GM21786 (cell line): Measurements from ENCODE around the gene PLA2G2A.
"Not testable (repeated sequence)": the region's sequence is repeated elsewhere in the genome, so short reads cannot be mapped to it uniquely, and the experiment has no call there.

Experiments
- ATAC-seq: cut with Tn5 transposase; IDR thresholded peaks from one replicate; pipeline ENCODE4 v1.9.1; 2021; ENCODE audit not compliant: unreplicated experiment

The PLA2G2A gene, protein sequence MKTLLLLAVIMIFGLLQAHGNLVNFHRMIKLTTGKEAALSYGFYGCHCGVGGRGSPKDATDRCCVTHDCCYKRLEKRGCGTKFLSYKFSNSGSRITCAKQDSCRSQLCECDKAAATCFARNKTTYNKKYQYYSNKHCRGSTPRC

DNA sequence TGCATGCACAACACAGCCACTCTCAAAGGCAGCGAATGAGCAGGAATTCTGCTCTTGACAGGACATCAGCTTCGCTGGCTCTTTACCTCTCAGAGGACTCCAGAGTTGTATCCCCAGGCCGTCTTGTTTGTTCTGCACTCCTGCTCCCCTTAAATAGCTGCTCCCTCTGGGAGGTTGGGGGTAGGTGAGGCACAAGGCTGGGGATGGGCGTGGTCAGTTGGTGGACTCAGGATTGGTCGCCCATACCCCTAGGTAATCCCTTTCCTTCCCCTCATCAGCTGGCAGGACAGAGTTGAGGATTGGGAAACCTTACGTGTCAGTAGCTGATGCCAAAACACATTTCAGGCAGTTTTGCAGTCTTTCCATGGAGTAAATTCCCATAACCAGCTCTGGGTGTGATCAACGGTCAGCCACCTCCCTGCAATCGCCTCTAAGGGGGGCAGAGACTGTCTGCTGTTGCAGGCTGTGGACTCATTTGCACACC lies at the start of gene PLA2G2A:
TSS of gene PLA2G2A (minus strand) at position 125 of the 484 bp plus-strand sequence. CDS start 845 bp downstream, outside the sequence.
- no peak for ATAC-seq

DNA sequence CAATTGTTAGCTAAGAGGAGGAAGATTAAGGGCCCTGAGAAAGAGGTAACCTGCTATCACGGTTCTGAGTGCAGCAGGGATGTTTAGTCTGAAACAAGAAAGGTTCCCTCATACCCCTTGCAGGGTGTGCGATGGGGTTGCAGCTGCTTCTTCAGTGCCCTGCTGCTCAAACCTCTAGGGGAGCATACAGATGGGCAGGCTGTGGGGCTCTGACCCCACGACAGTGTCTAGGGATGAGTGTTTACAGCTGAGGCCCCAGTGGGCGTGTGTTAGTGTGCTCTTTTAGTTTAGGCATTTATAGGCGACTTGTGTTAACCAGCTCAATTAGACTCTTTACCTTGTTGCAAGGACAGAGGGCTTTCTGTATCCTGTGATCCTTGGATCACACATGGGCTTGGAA lies 49.3 kb upstream of the PLA2G2A start:
- no peak for ATAC-seq

DNA sequence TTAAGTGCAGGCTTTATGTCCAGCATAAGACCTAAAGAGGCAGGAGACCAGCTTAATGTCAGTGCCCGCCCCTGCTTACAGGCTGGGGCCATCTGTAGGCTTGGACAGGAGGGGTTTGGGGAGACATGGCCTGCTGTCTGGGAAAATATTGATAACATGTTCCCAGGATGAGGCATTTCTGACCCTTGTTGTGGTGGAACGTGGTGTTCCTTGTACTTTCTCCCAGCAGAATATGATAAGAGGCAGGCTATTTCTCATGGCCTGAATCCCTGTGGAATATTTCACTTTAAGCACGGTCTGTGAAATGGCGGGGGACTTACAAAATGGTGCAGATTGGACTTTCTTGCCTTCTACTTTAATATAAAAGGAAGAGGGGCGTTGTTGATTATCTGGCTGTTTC lies 48.7 kb upstream of the PLA2G2A start:
- ATAC-seq, result no peak

GRCh38 chr1:20017741-20018140 lies 38.3 kb upstream of the PLA2G2A start:
- ATAC-seq, result no peak

GRCh38 chr1:20014153-20014552 lies 34.7 kb upstream of the PLA2G2A start:
- ATAC-seq, result no peak

DNA sequence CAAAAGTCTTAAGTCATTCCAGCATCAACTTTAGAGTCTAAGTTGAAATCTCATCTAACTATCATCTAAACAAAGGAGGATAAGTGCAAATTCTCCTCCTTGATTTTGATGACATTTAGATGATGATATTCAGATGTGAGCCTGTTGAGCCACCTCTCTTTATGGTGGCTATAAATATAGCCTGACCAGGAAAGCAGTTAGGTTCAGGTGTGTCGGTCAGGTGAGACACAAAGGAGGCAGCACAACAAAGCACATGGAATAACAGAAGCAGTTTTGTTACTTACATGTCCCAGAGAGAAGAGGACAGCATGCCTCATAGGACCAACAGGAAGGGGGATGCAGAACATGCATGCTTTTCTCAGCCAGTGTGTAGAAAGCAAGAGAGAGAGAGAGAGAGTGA lies 30.6 kb upstream of the PLA2G2A start:
- ATAC-seq, result no peak

DNA sequence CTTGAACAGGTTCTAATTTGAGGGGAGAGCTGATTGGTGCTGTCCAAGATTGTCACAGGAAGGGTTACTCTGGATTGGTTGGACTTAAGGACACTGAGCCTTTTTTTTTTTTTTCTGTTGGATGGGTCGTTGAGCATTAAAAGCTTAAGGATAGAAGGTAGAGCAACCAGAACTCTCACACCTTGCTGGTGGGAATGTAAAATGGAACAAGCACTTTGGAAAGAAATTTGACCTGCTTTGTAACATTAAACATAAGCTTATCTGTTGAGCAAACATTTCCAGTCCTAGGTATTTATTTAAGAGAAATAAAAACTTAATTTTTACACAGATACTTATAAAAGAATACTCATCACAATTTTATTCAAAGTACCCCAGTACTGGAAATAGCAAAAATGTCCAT lies 29.8 kb upstream of the PLA2G2A start:
- no peak for ATAC-seq

DNA sequence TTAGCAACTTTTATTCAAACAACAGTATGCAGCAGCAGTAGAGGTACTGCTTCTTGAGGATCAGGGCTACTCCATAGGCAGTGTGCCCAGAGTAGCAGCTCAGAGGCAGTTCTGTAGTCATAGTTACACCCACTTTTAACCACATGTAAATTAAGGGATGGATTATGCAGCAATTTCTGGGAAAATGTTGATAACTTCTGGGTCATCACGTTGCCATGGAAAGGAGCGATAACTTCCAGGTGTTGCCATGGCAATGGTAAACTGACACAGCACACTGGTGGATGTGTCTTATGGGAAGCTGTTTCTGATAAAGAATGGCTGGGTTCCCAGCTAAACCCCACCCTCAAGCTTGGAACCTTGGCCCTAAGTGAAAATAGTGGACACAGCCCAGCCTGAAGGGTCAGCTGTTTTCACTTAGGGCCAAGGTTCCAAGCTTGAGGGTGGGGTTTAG lies 29.0 kb upstream of the PLA2G2A start:
- ATAC-seq, result no peak

GRCh38 chr1:19998823-19999222 lies 19.4 kb upstream of the PLA2G2A start:
- not testable (repeated sequence) for ATAC-seq

- ATAC-seq, result no peak
These were observed 11.3 kb upstream of the PLA2G2A start for GRCh38 chr1:19990689-19991088.

- not testable (repeated sequence) for ATAC-seq
These were observed 10.8 kb upstream of the PLA2G2A start for GRCh38 chr1:19990182-19990582.

- ATAC-seq, result no peak
These were observed 9.0 kb upstream of the PLA2G2A start for GRCh38 chr1:19988267-19989006.

GRCh38 chr1:19987719-19988118 lies 8.3 kb upstream of the PLA2G2A start:
- no peak for ATAC-seq

- ATAC-seq, result not testable (repeated sequence)
These were observed 5.1 kb upstream of the PLA2G2A start for GRCh38 chr1:19984409-19985016.

DNA sequence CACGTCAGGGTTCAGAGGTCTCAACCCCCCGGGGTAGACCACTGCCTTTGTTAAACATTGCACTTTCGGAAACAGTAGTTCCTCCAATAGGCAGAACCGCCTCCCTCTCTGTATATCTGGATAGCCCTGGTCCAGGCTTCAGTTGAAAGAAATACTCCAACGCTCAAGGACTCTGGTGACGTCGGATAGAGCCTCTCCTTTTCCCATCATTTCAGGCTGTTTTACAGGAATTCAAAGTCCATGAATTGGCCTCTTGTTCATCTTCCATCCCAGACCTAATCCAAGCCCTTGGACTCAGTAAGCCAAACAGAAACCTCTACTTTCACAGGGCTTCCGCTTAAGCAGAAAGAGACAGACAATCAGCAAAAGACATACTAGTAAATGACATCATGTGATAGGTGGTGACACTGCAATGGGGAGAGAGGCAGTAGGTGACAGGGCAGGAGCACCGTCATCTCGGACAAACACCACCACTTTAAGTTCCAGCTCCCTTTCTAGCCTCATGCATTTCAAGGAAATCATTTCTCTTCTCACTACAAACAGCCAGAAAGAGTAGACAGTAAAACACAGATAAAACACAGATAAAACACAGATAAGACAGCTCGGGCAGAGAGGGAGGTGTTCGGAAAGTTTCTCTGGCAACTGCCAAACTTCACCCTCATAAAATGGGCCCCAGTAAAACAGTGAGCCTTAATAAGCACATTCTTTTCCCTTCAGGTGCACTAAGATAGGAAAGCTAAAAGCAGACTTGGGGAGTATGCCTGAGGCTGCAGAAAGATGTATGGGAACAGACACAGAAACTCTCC lies 2.3 kb upstream of the PLA2G2A start:
- ATAC-seq, result no peak

DNA sequence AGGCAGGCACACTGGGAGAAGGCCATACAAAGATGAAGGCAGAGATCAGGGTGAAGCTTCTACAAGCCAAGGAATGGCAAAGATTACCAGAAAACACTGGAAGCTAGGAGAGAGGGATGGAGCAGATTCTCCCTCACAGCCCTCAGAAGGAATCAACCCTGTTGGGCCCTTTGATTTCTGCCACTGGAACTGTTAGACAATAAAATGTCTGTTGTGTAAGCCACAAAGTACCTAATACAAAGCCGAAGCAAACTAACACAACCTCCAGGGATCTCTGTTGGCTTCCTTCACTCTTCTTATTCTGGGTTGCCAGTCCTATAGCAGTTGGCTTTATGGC lies 1.7 kb upstream of the PLA2G2A start:
- ATAC-seq, result no peak

GRCh38 chr1:19980314-19980713 lies 896 bp upstream of the PLA2G2A start:
- ATAC-seq, result no peak

GRCh38 chr1:19978143-19978542 lies 1.3 kb downstream of the PLA2G2A start:
- ATAC-seq, result no peak

GRCh38 chr1:19976317-19977003 lies 3.0 kb downstream of the PLA2G2A start:
- no peak for ATAC-seq

GRCh38 chr1:19975423-19976193 lies 3.8 kb downstream of the PLA2G2A start:
- ATAC-seq, result no peak
